HG03159 (cell line): ENCODE measurements around the gene VPS33B.

Source experiments
- ATAC-seq: cut with Tn5 transposase; IDR thresholded peaks from one replicate; pipeline ENCODE4 v1.9.1; 2021; ENCODE audit warnings: mild to moderate bottlenecking, moderate library complexity; ENCODE audit not compliant: unreplicated experiment

Gene VPS33B

GRCh38 chr15:90953947-90954711 lies 68.3 kb downstream of the VPS33B start:
- no peak for ATAC-seq

GRCh38 chr15:90952901-90953677 lies 69.3 kb downstream of the VPS33B start:
- no peak for ATAC-seq

GRCh38 chr15:90950676-90951075 lies 71.7 kb downstream of the VPS33B start:
- no peak for ATAC-seq

GRCh38 chr15:90949979-90950675 lies 72.3 kb downstream of the VPS33B start:
- ATAC-seq, result no peak
